ENCODE results near the gene TBL1X.

Gene TBL1X

DNA sequence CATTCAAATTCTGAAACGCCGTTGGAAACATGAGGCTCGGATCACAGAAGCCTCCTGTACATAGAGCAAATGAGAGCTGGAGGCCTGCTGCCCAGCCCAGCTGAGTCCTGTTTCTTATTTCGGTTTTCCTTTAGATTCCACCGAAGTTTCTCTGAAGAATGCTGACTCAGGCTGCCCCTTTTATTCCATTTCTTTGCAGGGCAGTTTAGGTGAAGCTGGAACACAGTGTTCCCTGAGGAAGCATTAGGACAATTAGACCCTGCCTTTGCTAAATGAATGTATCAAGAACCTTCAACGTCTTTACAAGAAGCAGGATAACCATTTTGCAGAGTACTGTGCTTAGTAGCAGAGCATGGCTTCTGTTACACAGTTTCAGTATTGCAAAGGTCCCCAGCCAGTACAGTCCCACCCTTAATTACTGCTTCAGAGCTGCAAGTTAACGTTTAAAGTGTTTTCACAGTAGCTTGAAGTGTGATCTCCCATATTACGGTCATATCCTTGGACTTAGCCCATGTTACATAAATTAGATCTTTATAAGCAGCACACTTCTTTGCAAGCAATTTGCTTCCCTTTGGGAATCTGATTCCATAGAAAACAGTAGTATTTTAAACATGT, 117.0 kb downstream of the TBL1X start:
- TF ChIP-seq, protein P1, sequence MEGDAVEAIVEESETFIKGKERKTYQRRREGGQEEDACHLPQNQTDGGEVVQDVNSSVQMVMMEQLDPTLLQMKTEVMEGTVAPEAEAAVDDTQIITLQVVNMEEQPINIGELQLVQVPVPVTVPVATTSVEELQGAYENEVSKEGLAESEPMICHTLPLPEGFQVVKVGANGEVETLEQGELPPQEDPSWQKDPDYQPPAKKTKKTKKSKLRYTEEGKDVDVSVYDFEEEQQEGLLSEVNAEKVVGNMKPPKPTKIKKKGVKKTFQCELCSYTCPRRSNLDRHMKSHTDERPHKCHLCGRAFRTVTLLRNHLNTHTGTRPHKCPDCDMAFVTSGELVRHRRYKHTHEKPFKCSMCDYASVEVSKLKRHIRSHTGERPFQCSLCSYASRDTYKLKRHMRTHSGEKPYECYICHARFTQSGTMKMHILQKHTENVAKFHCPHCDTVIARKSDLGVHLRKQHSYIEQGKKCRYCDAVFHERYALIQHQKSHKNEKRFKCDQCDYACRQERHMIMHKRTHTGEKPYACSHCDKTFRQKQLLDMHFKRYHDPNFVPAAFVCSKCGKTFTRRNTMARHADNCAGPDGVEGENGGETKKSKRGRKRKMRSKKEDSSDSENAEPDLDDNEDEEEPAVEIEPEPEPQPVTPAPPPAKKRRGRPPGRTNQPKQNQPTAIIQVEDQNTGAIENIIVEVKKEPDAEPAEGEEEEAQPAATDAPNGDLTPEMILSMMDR (IDR thresholded peaks at IDR 0.05; ENCODE audit: low read depth, low read length) = no peak
- H3K4me3 ChIP-seq (ENCODE audit: low read depth, low read length) = no peak overlapping the region

DNA sequence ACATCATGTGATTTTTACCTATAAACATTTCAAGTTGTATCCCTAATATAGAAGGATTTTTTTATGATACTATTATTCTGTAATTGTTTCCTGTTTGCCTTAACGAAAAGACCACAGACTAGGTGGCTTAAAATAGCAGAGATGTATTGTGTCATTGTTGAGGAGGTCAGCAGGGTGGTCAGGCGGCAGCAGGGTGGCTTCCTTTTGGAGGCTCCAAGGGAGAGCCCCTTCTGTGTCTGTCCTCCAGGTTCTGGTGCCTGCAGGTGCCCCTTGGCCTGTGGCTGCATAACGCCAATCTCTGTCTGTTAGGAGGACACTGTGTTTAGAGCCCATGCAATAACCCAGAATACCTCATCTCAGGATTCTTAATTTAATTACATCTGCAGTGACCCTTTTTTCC, 118.1 kb downstream of the TBL1X start:
- TF ChIP-seq, protein P1 (IDR thresholded peaks at IDR 0.05; ENCODE audit: low read depth, low read length) = no peak
- H3K4me3 ChIP-seq (ENCODE audit: low read depth, low read length) = no peak overlapping the region

DNA sequence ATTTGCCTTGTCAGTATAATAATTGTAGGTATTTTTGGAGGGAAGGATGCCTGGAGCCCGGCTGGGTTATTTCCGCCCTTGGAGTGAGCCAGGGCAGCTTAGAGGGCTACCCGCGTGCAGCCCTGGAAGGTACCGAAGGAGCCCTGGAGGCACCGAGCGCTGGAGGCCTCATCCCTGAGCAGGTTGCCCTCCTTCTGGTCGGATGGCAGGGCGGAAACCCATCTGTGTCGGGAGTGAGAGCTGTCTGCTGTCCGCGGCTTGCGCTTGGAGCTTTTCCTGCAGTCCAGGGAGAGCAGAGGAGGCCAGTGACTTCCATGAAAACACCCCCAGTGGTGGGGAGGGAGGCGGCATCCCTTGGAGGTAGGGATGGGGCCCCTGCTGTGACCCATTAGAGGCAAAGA, 122.1 kb downstream of the TBL1X start:
- H3K4me3 ChIP-seq (ENCODE audit: low read depth, low read length) = no peak overlapping the region
- TF ChIP-seq, protein P1 (IDR thresholded peaks at IDR 0.05; ENCODE audit: low read depth, low read length) = no peak

DNA sequence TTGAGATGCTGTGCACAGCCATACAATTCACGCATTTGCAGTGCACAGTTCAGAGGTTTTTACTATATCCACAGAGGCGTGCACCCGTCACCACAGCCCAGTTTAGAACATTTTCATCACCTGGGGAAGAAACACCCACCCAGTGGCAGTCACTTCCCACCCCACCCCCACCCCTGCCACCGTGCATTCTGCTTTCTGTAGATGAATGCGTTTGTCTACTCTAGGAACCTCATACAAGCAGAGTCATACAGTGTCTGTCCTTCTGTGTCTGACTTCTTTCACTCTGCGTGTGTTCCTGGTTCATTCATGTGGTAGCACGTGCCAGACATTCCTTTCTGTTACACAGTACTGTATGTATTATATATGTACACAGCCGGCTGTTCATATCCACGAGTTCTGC, 122.8 kb downstream of the TBL1X start:
- H3K4me3 ChIP-seq (ENCODE audit: low read depth, low read length) = no peak overlapping the region
- TF ChIP-seq, protein P1 (IDR thresholded peaks at IDR 0.05; ENCODE audit: low read depth, low read length) = no peak

DNA sequence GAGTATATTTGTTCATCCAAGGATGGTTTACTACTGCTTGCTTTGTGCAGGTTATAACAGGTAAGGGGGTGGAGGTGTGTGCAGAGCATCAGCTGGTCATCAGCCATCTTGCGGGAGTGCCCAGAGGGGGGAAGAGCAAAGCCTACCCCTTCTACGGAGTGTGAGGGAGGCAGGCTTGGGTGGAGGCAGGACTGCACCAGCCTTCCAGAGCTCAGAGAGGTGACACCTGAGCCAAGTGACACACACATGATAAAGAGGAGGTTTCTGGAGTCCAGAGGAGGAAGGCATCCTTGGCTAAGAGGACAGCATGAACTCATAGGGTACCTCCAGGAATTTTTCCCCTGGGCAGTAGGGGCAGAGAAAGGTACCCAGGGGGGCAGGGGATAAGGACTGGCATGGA, 126.6 kb downstream of the TBL1X start:
- TF ChIP-seq, protein P1 (IDR thresholded peaks at IDR 0.05; ENCODE audit: low read depth, low read length) = no peak
- no peak overlapping the region for H3K4me3 ChIP-seq (ENCODE audit: low read depth, low read length)

DNA sequence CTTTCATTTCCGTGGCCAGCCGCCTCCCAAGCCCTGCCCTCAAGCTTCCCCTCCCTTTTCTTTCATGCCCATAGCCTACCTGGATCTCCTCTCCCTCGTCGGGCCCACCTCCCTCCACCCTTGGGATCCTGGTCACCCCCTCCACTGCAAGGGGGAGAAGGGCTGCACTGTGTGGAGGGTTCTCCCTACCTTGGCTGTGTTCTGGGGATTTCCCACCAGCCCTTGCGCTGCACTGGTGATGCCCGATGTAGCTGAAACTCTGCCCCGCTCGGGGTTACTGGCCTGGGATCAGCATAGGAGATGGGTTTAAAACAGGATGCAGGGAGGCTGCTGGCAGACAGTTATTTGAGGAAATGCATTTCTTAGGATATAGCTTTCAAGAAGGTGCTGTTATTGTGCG, 128.9 kb downstream of the TBL1X start:
- TF ChIP-seq, protein P1 (IDR thresholded peaks at IDR 0.05; ENCODE audit: low read depth, low read length) = no peak
- no peak overlapping the region for H3K4me3 ChIP-seq (ENCODE audit: low read depth, low read length)

DNA sequence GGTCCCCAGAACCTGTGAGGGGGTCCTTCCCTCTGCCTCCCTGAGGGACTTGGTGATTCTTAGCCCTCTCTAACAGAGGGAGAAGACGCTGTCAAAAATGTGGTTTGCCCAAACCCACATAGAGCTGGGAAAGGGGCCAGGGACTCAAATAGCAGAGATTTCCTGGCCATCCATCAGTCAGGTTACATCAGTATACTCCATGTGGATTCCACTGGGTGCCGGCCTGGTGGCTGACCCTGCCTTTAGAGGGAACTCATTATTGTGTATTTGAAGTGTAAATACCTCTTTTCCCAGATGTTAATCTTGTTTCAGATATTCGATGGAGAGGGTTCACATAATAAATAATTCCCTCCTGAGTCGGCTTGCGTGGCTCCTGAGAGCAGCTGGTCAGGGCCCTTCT, 130.3 kb downstream of the TBL1X start:
- no peak overlapping the region for H3K4me3 ChIP-seq (ENCODE audit: low read depth, low read length)
- TF ChIP-seq, protein P1 (IDR thresholded peaks at IDR 0.05; ENCODE audit: low read depth, low read length) = no peak

Measured in WI38 (cell line).